H1 (cell line): ENCODE measurements around the gene ABCA6. TPM values are rescaled to one million over a fixed set of nuclear protein-coding genes. Genes with fewer than 3 reads are reported as not detected.

Experiments
- CTCF ChIA-PET: fragments of 300-600 bp; sonication (Branson Sonifier 250); formaldehyde crosslinking; loops from one replicate; lab custom pipeline; 2021; ENCODE audit not compliant: partially characterized antibody; lab: Charles Lee
- POLR2A ChIA-PET: fragments of 300-600 bp; sonication (Branson Sonifier 250); formaldehyde crosslinking; loops from one replicate; lab custom pipeline; 2021; ENCODE audit warnings: inconsistent platforms; ENCODE audit not compliant: partially characterized antibody; lab: Charles Lee
- DNase-seq, 2 experiments: peaks; one replicate each; pipeline versions ENCODE4 v3.0.0 to v3.0.0-alpha.2; 2010 to 2022; ENCODE audit warnings: low spot score in 2 of 2, low read depth in 1 of 2, mixed read lengths in 1 of 2
- FAIRE-seq: peaks from 2 replicates; lab custom pipeline; 2011; peaks lifted over from hg19 to GRCh38; lab: Jason Lieb, UNC
- H2AFZ ChIP-seq: 2 replicates; pipeline ENCODE4 v1.8.1; 2012; ENCODE audit warnings: low read length, inconsistent platforms
- H2AK5ac ChIP-seq: 2 replicates; pipeline ENCODE4 v1.6.1; 2013; ENCODE audit warnings: low read depth, low read length
- H2BK120ac ChIP-seq: replicated peaks from 2 replicates; pipeline ENCODE3; 2013; ENCODE audit warnings: low read depth, low read length, inconsistent platforms
- H2BK12ac ChIP-seq: 2 replicates; pipeline ENCODE4 v1.6.1; 2013; ENCODE audit warnings: low read depth, low read length
- H2BK15ac ChIP-seq: 2 replicates; pipeline ENCODE4 v1.6.1; 2013; ENCODE audit warnings: low read length
- H2BK20ac ChIP-seq: 2 replicates; pipeline ENCODE4 v1.6.1; 2013; ENCODE audit warnings: low read length
- H2BK5ac ChIP-seq: 2 replicates; pipeline ENCODE4 v1.6.1; 2013; ENCODE audit warnings: low read depth, low read length
- H3K14ac ChIP-seq: 2 replicates; pipeline ENCODE4 v1.6.1; 2013; ENCODE audit warnings: inconsistent platforms; ENCODE audit not compliant: insufficient read length
- H3K18ac ChIP-seq: 2 replicates; pipeline ENCODE4 v1.6.1; 2013; ENCODE audit warnings: low read length; ENCODE audit errors: extremely low read depth
- H3K23ac ChIP-seq: 2 replicates; pipeline ENCODE4 v1.6.1; 2013; ENCODE audit warnings: inconsistent platforms; ENCODE audit not compliant: insufficient read length
- H3K23me2 ChIP-seq: 2 replicates; pipeline ENCODE4 v1.6.1; 2013; ENCODE audit warnings: low read depth, low read length
- H3K27ac ChIP-seq: 2 replicates; pipeline ENCODE4 v1.6.1; 2011; ENCODE audit warnings: low read depth, low read length, inconsistent platforms
- H3K27me3 ChIP-seq, 4 experiments: replicated peaks in 1 of 4; 1 replicate in 1 of 4; 2 replicates in 3 of 4; pipeline versions ENCODE4 v1.6.1 to v1.8.1; 2011 to 2013; ENCODE audit warnings: low read length in 3 of 4, mild to moderate bottlenecking in 3 of 4, inconsistent platforms in 2 of 4, mixed read lengths in 2 of 4, moderate library complexity in 1 of 4; ENCODE audit not compliant: control insufficient read depth in 3 of 4, insufficient read depth in 3 of 4; ENCODE audit errors: extremely low read depth in 1 of 4
- H3K36me3 ChIP-seq, 4 experiments: 2 replicates each; pipeline versions ENCODE4 v1.6.1 to v1.8.1; 2011 to 2013; ENCODE audit warnings: mild to moderate bottlenecking in 4 of 4, low read length in 3 of 4, moderate library complexity in 2 of 4, control low read depth in 1 of 4, inconsistent platforms in 1 of 4; ENCODE audit not compliant: insufficient read depth in 4 of 4, control insufficient read depth in 2 of 4
- H3K4ac ChIP-seq: replicated peaks from 2 replicates; pipeline ENCODE3; 2013; ENCODE audit warnings: low read length, low read depth, mixed read lengths, inconsistent platforms; ENCODE audit not compliant: insufficient read length
- H3K4me1 ChIP-seq, 4 experiments: replicated peaks in 1 of 4; 1 replicate in 1 of 4; 2 replicates in 3 of 4; pipeline versions ENCODE4 v1.6.1 to v1.8.1; 2011 to 2013; ENCODE audit warnings: low read length in 3 of 4, inconsistent platforms in 2 of 4, mixed read lengths in 1 of 4; ENCODE audit not compliant: insufficient read depth in 4 of 4, control insufficient read depth in 3 of 4
- H3K4me2 ChIP-seq, 2 experiments: 2 replicates each; pipeline versions ENCODE4 v1.6.1 to v1.8.1; 2011 to 2013; ENCODE audit warnings: low read depth in 2 of 2, low read length in 2 of 2, control low read depth in 1 of 2, inconsistent platforms in 1 of 2, mild to moderate bottlenecking in 1 of 2; ENCODE audit not compliant: insufficient read depth in 1 of 2
- H3K4me3 ChIP-seq, 4 experiments: fragments of 200-600, 300-600 bp in 1 of 4; sonication (generic), shearing (Covaris generic), sonication (Bioruptor Twin) in 1 of 4; 2 replicates each; pipeline versions ENCODE4 v1.5.1 to v1.8.1; 2011 to 2016; ENCODE audit warnings: low read length in 4 of 4, low read depth in 3 of 4, control low read depth in 2 of 4, inconsistent platforms in 2 of 4, mild to moderate bottlenecking in 2 of 4, mixed read lengths in 1 of 4, moderate library complexity in 1 of 4; ENCODE audit not compliant: insufficient read depth in 2 of 4; ENCODE audit errors: extremely low read depth in 1 of 4
- H3K56ac ChIP-seq: replicated peaks from 2 replicates; pipeline ENCODE3; 2013; ENCODE audit warnings: low read depth, mild to moderate bottlenecking, mixed read lengths, low read length, inconsistent platforms; ENCODE audit not compliant: insufficient read length
- H3K79me1 ChIP-seq: 2 replicates; pipeline ENCODE4 v1.6.1; 2013; ENCODE audit warnings: low read depth, low read length, control low read depth
- H3K79me2 ChIP-seq, 2 experiments: 2 replicates each; pipeline versions ENCODE4 v1.6.1 to v1.8.1; 2012 to 2013; ENCODE audit warnings: low read length in 2 of 2, mild to moderate bottlenecking in 2 of 2, inconsistent platforms in 1 of 2; ENCODE audit not compliant: insufficient read depth in 2 of 2, control insufficient read depth in 1 of 2
- H3K9ac ChIP-seq, 4 experiments: replicated peaks in 1 of 4; 1 replicate in 1 of 4; 2 replicates in 3 of 4; pipeline versions ENCODE4 v1.6.1 to v1.8.1; 2011 to 2013; ENCODE audit warnings: low read depth in 3 of 4, low read length in 3 of 4, control low read depth in 2 of 4, mild to moderate bottlenecking in 2 of 4, moderate library complexity in 2 of 4, inconsistent platforms in 1 of 4; ENCODE audit errors: extremely low read depth in 1 of 4
- H3K9me3 ChIP-seq, 2 experiments: 2 replicates each; pipeline versions ENCODE4 v1.6.1 to v1.8.1; 2012 to 2013; ENCODE audit warnings: mild to moderate bottlenecking in 2 of 2, moderate library complexity in 2 of 2, control low read depth in 1 of 2, inconsistent platforms in 1 of 2, low read depth in 1 of 2, low read length in 1 of 2, mixed read lengths in 1 of 2; ENCODE audit not compliant: insufficient read depth in 2 of 2
- H4K20me1 ChIP-seq, 2 experiments: replicated peaks in 1 of 2; 2 replicates each; pipeline versions ENCODE3 to v1.8.1; 2011 to 2013; ENCODE audit warnings: inconsistent platforms in 2 of 2, low read length in 2 of 2, mild to moderate bottlenecking in 1 of 2; ENCODE audit not compliant: insufficient read depth in 2 of 2, control insufficient read depth in 1 of 2
- H4K5ac ChIP-seq: 2 replicates; pipeline ENCODE4 v1.6.1; 2013; ENCODE audit warnings: low read length, low read depth, mixed read lengths, inconsistent platforms; ENCODE audit not compliant: insufficient read length
- H4K8ac ChIP-seq: 2 replicates; pipeline ENCODE4 v1.8.0; 2013; ENCODE audit warnings: mild to moderate bottlenecking, moderate library complexity, low read length, inconsistent platforms; ENCODE audit not compliant: insufficient read depth; ENCODE audit errors: extremely low read depth
- H4K91ac ChIP-seq: replicated peaks from 2 replicates; pipeline ENCODE3; 2013; ENCODE audit warnings: low read length, mixed read lengths, inconsistent platforms; ENCODE audit not compliant: insufficient read length
- ATF2 ChIP-seq: IDR thresholded peaks from 2 replicates; pipeline ENCODE4 v1.6.1; 2012; ENCODE audit warnings: low read length, inconsistent platforms
- BCL11A ChIP-seq, 2 experiments: IDR thresholded peaks; one replicate each; pipeline ENCODE4 v1.6.1; 2011; ENCODE audit warnings: low read depth in 2 of 2, low read length in 2 of 2, mild to moderate bottlenecking in 2 of 2
- CBX8 ChIP-seq: fragments of 300-800, 300-1000 bp; sonication (generic); IDR thresholded peaks from 2 replicates; pipeline ENCODE4 v1.7.1; 2016; ENCODE audit warnings: low read depth, low read length, borderline replicate concordance
- E2F6 ChIP-seq: IDR thresholded peaks from 2 replicates; pipeline ENCODE4 v1.6.1; 2012; ENCODE audit warnings: inconsistent platforms
- EZH2 ChIP-seq: fragments of 200-600 bp; sonication (generic); IDR thresholded peaks from 2 replicates; pipeline ENCODE4 v1.7.1; 2012; ENCODE audit warnings: low read depth, mild to moderate bottlenecking, moderate library complexity, low read length, inconsistent platforms; ENCODE audit not compliant: severe bottlenecking
- GTF2F1 ChIP-seq: IDR thresholded peaks from 2 replicates; pipeline ENCODE4 v1.6.1; 2012; ENCODE audit warnings: low read depth, low read length, improper control_type of control experiment, borderline replicate concordance
- JUND ChIP-seq: IDR thresholded peaks from 2 replicates; pipeline ENCODE4 v1.6.1; 2011; ENCODE audit warnings: mild to moderate bottlenecking, improper control_type of control experiment, low read length
- KDM4A ChIP-seq: IDR thresholded peaks from one replicate; pipeline ENCODE4 v1.7.1; 2012; ENCODE audit warnings: low read depth, mild to moderate bottlenecking, moderate library complexity, low read length, inconsistent platforms; ENCODE audit not compliant: severe bottlenecking
- RXRA ChIP-seq: IDR thresholded peaks from 2 replicates; pipeline ENCODE4 v1.6.1; 2011; ENCODE audit warnings: low read depth, mild to moderate bottlenecking, low read length, moderate library complexity; ENCODE audit not compliant: insufficient read depth
- SIRT6 ChIP-seq: IDR thresholded peaks from one replicate; pipeline ENCODE4 v1.7.1; 2012; ENCODE audit warnings: low read length, inconsistent platforms
- SP1 ChIP-seq: IDR thresholded peaks from 2 replicates; pipeline ENCODE4 v1.6.1; 2011; ENCODE audit warnings: low read depth, low read length
- TAF7 ChIP-seq: optimal IDR thresholded peaks from 2 replicates; pipeline ENCODE3; 2011; ENCODE audit warnings: low read depth, mild to moderate bottlenecking, inconsistent platforms, low read length, moderate library complexity, borderline replicate concordance
- WGBS, 2 experiments: shearing (Covaris generic) in 1 of 2; methylation state at CpG; one replicate each; pipeline versions ENCODE4 v1.1.6 to v1.1.7; 2013 to 2015; ENCODE audit warnings: low lambda C conversion rate in 2 of 2, mixed read lengths in 2 of 2, inconsistent platforms in 1 of 2, low coverage in 1 of 2, missing lambda C conversion rate in 1 of 2; ENCODE audit not compliant: insufficient replicate concordance in 2 of 2, insufficient coverage in 1 of 2, insufficient read length in 1 of 2; ENCODE audit errors: extremely low coverage in 1 of 2, missing lambda C conversion rate in 1 of 2; 5-methylcytosine and 5-hydroxymethylcytosine counted together
- polyA plus RNA-seq, 7 experiments: library from polyadenylated mRNA; depleted of rRNA in 3 of 7; stranded (reverse) in 5 of 7; unstranded in 2 of 7; fragments of >200 nt in 5 of 7; fragments of 200-250 nt in 2 of 7; gene quantifications; 1 replicate in 5 of 7; 2 replicates in 1 of 7; 4 replicates in 1 of 7; pipeline versions ENCODE4 v1.2.1 to v1.2.3, GENCODE V29; 2011 to 2013; ENCODE audit warnings: missing spikeins in 2 of 7, mixed read lengths in 2 of 7
- total RNA-seq: library from RNA; stranded (reverse); fragmentation: NEBNext Ultra II Directional; extraction: Animal tissue kit (Norgen Biotek cat#: 25700); gene quantifications from 2 replicates; pipeline ENCODE4 v1.2.1, GENCODE V29; 2021

The ABCA6 gene
- total and polyA plus RNA-seq, 2 of the 8 experiments (the other 6 are each of a cell fraction or from before 2014, with no cell fraction given): not detected

GRCh38 chr17:69122065-69122464 is 19.6 kb downstream of the ABCA6 start:
- H4K8ac ChIP-seq: no peak overlapping the region
- H3K27me3 ChIP-seq: no peaks in the 10 kb centered on the region
- H2BK12ac ChIP-seq: no peak overlapping the region
- no peak overlapping the region for H3K56ac ChIP-seq
- H3K36me3 ChIP-seq: no peaks in the 10 kb centered on the region
- H2BK120ac ChIP-seq: no peak overlapping the region
- no peaks in the 10 kb centered on the region; the same call in 1 of the 2 replicates for H3K23me2 ChIP-seq
- no peak overlapping the region for H2AK5ac ChIP-seq
- no peak overlapping the region for H3K23ac ChIP-seq
- no peak overlapping the region for H3K18ac ChIP-seq
- H3K4ac ChIP-seq: no peak overlapping the region
- no peak overlapping the region for H4K5ac ChIP-seq
- no peak overlapping the region for H3K14ac ChIP-seq
- H3K4me3 ChIP-seq: no peak overlapping the region
- H2BK5ac ChIP-seq: no peak overlapping the region
- H2BK20ac ChIP-seq: no peak overlapping the region
- H3K9ac ChIP-seq: no peak overlapping the region
- no peak overlapping the region for H4K91ac ChIP-seq
- H3K9me3 ChIP-seq: no peaks in the 10 kb centered on the region
- no peaks in the 10 kb centered on the region for H3K4me1 ChIP-seq
- H3K27ac ChIP-seq: no peak overlapping the region
- H3K79me1 ChIP-seq: no peaks in the 10 kb centered on the region
- no peak overlapping the region for H2AFZ ChIP-seq
- POLR2A ChIA-PET: interaction anchor here (1.5 kb wide), 1 partner anchor 18 kb away, joined by 3 read pairs; no protein-coding TSS in a partner anchor
- no peaks in the 10 kb centered on the region for H4K20me1 ChIP-seq
- no peak overlapping the region for H2BK15ac ChIP-seq
- CTCF ChIA-PET: interaction anchor here (0.9 to 1.5 kb wide), 2 partner anchors 15 to 37 kb away, joined by 3 to 7 read pairs; no protein-coding TSS in a partner anchor
- DNase-seq: no peak
- 90% methylated on average over 5 of the region's 5 CpGs; no CpG with 5 or more reads in 1 of the 2 experiments for WGBS, 2 experiments
- no peak overlapping the region for H3K4me2 ChIP-seq
- no peaks in the 10 kb centered on the region for H3K79me2 ChIP-seq
- FAIRE-seq: no peak
- no peak for TF ChIP-seq ATF2
- TF ChIP-seq E2F6: no peak
- no peak for TF ChIP-seq EZH2
- TF ChIP-seq JUND: no peak
- no peak for TF ChIP-seq RXRA
- no peak for TF ChIP-seq SP1
- TF ChIP-seq BCL11A (IDR thresholded peaks at IDR 0.05; ENCODE audit: low read depth in 2 of 2, low read length in 2 of 2): no peak
- TF ChIP-seq CBX8: no peak
- TF ChIP-seq GTF2F1: no peak
- no peak for TF ChIP-seq TAF7
- no peak for TF ChIP-seq KDM4A
- no peak for TF ChIP-seq SIRT6
